HG02885 (cell line): ENCODE measurements around the gene DNAJC3.

Experiments
- ATAC-seq: cut with Tn5 transposase; IDR thresholded peaks from one replicate; pipeline ENCODE4 v1.9.1; 2021; ENCODE audit warnings: mild to moderate bottlenecking; ENCODE audit not compliant: unreplicated experiment, poor library complexity

DNAJC3 gene

DNA sequence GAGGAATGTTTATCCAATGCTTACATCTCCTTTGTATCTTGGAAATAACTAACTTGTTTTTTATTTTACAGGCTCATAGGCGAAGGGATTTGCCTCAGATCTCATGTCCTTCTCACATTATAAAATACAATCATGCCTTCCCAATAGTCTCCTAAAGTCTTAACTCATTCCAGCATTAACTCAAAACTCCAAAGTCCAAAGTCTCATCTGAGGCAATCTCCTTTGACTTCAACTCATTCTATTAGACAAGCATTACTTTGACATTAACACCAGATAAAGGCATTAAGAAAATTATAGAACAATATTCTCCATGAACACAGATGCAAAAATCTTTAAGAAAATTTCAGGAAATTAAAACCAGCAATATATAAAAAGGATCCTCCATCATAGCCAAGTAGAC lies 137.6 kb downstream of the DNAJC3 start:
- no peak for ATAC-seq

DNA sequence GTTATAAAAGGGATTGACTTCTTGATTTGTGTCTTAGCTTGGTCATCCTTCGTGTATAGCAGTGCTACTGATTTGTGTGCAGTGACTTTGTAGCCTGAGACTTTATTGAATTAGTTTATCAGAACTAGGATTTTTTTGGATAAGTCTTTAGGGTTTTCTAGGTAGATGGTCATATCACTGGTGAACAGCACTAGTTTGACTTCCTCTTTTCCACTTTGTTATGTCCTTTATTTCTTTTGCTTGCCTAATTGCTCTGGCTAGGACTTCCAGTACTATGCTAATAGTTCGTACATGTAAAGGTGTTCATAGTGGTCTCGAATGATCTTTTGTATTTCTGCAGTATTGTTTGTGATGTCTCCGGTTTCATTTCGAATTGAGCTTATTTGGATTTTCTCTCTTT lies 145.4 kb downstream of the DNAJC3 start:
- no peak for ATAC-seq

- ATAC-seq: no peak
Measured at GRCh38 chr13:95833126-95833525, 156.2 kb downstream of the DNAJC3 start.

DNA sequence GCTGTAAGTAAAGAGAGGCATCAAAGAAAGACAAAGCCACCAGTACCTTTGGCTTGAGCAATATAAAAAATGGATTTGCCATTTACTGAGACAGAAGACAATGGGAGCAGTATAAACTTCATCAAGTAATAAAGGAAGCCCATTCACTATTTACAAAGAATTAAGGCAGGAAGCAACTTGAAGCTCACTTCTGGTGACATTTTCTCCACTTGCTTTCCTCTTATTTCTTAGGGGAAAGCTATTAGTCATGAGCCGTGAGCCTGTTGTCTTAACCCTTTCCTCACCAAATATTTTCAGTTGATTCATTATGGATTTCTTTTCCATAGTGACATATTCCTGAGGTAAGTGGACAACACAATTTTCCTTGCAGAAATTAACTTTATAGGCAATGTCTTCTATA lies 156.8 kb downstream of the DNAJC3 start:
- no peak for ATAC-seq

DNA sequence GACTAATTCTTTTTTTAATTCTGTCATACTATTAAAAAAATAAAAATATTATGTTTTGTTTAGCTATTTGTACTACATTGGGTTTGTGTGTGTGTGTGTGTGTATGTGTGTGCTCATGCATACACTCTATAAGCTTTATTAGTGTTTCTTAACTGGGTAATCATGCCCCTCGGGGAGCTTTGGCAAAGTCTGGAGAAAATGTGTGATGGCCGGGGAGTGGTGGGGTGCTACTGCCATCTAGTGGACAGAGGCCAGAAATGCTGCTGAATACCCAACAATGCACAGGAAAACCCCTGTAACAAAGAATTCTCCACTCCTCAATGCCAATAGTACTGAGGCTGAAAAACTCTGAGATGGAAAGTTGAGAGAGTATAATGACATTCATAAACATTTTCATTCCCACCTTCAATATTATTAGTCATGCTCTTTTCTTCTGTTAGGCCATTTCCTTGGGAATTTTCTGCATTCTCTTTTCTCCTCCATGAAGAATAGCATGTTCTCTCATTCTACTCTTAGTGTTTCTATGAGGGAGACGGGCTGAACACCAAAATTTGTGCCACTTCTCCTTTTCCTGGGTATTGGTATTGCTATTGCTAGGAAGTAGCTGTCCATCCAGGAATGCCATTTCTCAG lies 157.3 kb downstream of the DNAJC3 start:
- peak; percentile 92 for ATAC-seq

DNA sequence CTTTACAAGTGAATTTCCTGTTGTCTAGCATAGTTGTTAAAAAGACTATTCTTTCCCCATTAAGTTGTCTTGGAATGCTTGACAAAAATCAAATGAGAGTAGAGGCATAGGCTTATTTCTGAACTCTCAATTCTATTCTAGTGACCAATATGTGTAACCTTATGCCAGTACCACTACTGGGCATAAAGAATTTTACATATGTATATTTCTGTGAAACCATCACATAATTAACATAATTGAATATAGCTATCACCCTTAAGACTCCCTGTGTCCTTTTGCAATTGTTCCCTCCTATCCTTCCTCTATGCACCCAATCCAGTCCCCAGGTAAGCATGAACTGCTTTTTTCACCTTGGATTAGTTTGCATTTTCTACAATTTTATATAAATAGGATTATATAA lies 165.0 kb downstream of the DNAJC3 start:
- ATAC-seq: no peak

GRCh38 chr13:95842898-95843297 lies 166.0 kb downstream of the DNAJC3 start:
- no peak for ATAC-seq
